Fibroblast of pulmonary artery (primary cell): Measurements from ENCODE around the gene OGFR.

Source experiments
- DNase-seq: peaks from one replicate; pipeline ENCODE4 v3.0.0-alpha.2; 2010; ENCODE audit warnings: low read depth
- H3K4me3 ChIP-seq: replicated peaks from 2 replicates; pipeline ENCODE4 v1.5.1; 2011; ENCODE audit warnings: low read depth, mild to moderate bottlenecking, control low read depth, low read length, moderate library complexity
- TF ChIP-seq, protein P1 (sequence below): IDR thresholded peaks from 2 replicates; pipeline ENCODE4 v1.5.1; 2011; ENCODE audit warnings: mild to moderate bottlenecking, control low read depth, low read length, inconsistent platforms; ENCODE audit errors: missing control alignments

OGFR gene

DNA sequence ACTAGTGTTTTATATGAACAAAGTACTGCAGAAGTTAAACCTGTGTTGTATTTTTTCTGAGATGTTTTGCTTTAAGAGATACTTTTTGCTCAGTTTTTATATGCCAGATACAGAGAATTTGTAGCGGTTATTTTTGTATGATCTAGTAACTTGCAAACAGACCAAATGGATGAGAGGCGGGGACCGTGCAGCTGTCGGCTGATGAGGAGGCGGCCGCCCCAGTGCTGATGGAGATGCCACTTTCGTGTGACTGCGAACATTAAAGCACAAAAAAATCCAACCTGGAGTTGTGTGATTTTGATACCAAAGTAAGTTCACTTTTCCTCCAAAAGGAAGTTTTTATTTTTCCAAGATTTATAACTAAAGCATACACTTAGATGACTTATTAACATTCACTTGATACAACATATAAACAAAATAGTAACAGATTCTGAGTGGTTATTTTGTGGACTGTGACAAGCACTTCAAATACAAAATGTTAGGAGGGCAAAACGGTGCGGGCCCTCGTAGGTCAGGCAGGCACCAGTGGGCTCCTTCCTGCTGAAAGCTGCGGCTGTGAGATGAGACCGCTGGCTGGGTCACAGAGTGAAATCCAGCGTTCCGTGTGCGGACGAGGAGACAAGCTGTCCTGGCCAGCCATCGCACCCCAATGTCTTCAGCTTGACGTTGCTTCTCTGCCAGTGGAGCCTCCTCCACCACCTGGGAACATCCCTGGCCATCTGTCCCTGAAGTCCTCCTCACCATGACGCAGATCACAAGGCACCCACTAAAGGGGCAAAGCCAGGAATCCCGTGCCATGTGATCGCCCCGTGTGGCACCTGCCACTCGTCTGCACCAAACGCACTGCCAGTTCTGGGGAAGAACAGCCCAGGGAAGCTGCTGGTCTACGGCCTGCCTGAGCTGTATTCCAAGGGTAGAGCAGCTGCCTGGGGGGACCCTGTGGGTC, 4.0 kb upstream of the OGFR start:
- H3K4me3 ChIP-seq = no peak overlapping the region
- DNase-seq = no peak
- TF ChIP-seq, protein P1, sequence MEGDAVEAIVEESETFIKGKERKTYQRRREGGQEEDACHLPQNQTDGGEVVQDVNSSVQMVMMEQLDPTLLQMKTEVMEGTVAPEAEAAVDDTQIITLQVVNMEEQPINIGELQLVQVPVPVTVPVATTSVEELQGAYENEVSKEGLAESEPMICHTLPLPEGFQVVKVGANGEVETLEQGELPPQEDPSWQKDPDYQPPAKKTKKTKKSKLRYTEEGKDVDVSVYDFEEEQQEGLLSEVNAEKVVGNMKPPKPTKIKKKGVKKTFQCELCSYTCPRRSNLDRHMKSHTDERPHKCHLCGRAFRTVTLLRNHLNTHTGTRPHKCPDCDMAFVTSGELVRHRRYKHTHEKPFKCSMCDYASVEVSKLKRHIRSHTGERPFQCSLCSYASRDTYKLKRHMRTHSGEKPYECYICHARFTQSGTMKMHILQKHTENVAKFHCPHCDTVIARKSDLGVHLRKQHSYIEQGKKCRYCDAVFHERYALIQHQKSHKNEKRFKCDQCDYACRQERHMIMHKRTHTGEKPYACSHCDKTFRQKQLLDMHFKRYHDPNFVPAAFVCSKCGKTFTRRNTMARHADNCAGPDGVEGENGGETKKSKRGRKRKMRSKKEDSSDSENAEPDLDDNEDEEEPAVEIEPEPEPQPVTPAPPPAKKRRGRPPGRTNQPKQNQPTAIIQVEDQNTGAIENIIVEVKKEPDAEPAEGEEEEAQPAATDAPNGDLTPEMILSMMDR = no peak

DNA sequence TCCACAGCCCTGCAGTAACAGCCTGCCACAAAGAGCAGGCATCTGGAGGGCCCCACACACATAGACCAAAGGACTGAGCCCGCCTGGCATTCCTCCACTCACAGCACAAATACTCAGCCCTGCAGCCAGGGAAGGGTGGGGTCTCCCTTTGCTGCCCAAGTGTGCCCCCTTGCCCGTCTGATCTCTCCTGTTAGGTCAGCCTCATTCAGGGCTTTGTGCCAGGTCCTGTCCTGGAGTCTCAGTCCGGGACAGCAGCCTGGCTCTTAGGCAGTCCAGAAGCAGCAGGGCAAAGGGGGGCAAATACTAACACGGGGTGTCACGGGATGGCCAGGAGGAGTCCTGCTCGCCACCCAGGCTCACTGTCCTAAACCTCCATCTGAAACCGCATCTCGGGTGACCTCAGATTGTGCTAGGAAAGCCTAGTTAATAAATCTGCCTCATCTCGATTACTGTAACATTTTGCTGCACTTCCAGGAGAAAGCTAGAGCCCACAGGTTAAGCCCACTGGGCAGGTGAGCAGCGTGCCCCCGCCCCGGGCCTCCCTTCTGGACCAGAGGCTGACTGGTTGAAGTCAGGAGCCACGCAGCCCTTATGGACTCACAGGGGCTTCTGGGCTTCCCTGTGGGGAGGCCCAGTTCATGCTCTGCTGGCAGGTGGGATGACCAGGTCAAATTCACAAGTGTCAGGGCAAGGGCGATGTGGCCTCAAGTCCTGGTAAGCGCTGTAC, 3.2 kb upstream of the OGFR start:
- no peak overlapping the region for H3K4me3 ChIP-seq
- no peak for DNase-seq
- TF ChIP-seq, protein P1 = no peak

DNA sequence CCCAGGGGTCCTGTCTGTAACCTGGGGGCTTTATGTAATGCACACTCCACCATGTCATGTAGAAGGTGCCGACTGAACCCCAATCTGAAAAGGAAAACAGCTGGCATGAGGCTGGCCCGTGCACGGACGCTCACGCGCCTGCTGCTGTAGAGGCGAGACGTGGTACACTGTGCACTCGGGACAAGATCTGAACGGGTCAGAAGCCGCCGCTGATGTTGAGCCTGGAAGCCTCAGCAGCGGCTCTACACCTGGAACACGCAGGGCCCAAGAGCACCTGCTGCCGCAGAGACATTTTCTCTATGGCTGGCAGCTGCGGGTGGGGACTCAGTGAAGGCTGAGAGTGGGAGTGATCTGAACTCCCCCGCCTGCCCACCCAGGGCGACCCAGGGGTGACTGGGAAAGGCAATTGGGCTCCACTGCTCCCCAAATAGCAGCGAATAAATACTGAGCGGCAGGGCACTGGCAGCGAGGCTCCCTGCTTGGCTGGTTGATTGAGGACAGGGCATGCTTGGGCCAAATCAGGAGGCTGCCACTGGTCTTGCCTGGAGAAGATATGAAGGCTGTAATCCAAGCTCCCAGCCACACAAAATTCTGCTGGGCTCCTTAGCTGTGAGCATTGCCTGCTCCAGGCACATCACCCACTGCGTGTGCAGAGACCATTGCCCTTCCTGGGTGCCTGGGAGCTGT, 2.5 kb upstream of the OGFR start:
- TF ChIP-seq, protein P1 = no peak
- no peak overlapping the region for H3K4me3 ChIP-seq
- no peak for DNase-seq

DNA sequence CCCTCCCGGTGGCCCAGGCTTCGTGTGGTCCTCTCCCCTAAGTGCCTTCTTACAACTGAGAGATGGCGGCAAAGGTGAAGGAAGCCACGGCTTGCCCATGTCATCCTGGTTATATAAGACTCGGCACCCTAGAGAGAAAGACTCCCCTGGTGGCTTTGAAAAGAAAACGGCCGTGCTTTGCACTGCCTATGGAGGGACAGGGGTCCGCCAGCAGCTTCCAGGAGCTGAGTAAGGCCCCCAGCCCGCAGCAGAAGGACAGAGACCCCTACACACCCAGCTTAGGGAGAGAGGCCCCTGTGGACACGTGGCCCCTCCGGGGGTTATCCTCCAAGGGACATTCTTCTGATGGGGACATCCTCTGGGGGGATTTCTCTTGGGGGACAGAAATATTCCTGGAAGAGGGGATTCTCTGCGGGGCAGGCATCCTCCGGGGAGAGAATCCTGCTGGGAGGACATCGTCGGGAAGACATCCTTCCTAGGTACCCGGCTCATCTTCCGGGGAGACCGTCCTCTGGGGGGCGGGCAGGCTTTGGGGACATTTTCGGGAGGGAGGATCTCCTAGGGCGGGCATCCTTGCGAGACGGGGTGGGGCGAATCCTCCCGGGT, 511 bp upstream of the OGFR start:
- TF ChIP-seq, protein P1 = no peak
- peak overlapping the region; percentile 72 for H3K4me3 ChIP-seq
- DNase-seq = no peak

- TF ChIP-seq, protein P1 = no peak
- DNase-seq = no peak
- peak overlapping the region; percentile 72 for H3K4me3 ChIP-seq
Measured at GRCh38 chr20:62805155-62805710, 598 bp downstream of the OGFR start.

GRCh38 chr20:62805711-62806382, 1.2 kb downstream of the OGFR start:
- peak overlapping the region; percentile 72 for H3K4me3 ChIP-seq
- no peak for DNase-seq
- TF ChIP-seq, protein P1 = no peak
